GM21619 (cell line): ENCODE measurements around the gene ATP6AP2.
A peak's percentile ranks its signal among the peaks of the same experiment; 100 is the strongest.

Experiments used
- ATAC-seq: cut with Tn5 transposase; IDR thresholded peaks from one replicate; pipeline ENCODE4 v1.9.1; 2021; ENCODE audit not compliant: unreplicated experiment

The ATP6AP2 gene

DNA sequence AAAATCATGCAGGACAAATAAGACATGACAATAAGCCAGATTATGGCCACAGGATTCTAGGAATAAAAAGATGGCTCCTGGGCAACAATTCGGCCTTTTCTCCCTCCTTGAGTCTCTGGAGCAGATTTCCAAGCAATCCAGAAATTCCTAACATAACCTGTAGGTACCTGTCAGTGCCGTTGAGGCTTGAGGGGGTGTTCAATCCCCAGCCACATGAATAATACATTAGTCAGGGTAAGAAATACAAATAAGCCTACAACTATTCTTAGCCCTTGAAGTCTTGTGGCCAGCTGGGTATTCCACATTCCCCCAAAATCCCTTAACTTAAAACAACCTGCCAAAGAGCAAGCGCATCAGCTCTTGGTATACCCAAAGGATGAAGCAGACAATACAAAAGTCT lies 56.9 kb downstream of the ATP6AP2 start:
- no peak for ATAC-seq

DNA sequence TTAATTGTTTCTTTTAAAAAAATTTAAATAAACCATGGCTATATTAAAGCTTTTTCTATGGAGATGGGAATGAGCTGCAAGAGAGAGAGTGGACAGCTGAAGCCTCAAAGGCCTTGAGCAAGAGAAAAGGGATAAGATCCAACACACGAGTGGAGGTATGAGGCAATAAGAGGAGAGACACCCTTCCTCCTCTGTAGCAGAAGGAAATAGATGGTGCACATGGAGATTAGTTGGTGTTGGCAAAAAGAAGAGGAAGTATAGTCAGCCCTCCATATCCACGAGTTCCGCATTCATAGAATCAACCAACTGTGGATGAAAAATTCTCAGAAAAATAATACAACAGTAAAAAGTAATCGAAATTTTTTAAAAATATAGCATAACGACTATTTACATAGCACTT lies 63.4 kb downstream of the ATP6AP2 start:
- no peak for ATAC-seq

DNA sequence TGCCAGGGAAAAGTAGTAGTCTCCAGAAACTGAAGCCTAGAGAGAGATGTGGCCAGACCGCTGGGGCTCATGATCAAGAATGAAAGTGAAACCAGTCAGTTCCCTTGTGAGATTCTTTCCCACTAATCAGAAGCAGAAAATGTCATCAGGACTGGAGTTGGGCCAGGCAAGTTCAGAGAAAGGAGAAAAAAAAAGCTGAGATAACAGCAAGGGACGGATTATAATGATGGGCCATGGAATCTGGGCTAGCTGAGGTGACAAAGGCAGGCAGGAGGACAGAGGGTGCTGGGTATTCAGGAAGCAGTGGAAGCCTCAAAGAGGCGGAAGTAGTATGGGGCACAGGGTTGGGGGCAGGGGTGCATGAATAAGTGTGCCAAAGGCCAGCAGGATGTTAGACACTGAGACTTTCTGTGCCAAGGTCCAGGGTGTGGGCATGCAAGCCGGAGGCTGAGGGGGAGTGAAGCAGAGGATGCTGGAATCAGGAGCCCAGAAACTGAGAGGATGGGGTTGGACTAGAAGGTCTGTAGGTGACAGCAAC lies 64.1 kb downstream of the ATP6AP2 start:
- ATAC-seq: peak; percentile 33

DNA sequence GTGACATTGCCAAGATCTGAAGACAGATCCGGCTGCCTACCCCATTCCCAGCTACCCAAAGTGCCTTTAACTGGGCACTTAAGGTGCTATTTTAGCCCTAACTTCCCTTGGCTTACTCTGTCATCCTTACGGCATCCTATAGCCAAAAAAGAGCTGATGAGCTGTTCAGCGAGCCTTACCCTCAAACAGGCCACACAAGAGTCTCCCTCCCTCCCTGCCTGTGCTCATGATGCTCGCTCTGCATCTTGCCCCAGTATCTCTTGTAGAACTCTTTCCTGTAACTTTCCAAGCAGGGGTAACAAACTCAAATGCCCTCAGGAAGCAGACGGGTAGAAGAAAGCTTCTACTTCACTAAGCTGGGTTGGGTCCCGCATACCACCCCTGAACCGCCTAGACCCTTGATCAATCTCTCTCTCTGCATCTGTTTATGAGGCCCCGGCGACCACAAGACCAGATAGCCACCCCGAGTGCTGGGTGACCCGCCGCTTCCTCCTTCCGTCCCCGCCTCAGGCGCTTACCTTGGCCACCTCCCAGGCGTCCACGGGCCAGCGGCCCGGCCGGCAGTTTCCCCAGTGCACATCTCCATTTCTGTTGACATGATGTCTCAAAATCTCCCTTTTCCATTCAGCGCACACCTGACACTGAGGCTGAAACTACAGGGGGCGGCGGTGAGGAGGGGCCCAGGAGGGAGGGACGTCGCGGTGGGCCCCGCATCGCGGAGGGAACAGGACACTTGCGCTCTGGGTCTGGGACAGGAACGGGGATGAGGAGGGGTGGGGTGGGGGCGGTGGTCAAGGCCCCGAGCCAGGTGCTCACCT lies 65.9 kb downstream of the ATP6AP2 start:
- ATAC-seq: peak; percentile 25

DNA sequence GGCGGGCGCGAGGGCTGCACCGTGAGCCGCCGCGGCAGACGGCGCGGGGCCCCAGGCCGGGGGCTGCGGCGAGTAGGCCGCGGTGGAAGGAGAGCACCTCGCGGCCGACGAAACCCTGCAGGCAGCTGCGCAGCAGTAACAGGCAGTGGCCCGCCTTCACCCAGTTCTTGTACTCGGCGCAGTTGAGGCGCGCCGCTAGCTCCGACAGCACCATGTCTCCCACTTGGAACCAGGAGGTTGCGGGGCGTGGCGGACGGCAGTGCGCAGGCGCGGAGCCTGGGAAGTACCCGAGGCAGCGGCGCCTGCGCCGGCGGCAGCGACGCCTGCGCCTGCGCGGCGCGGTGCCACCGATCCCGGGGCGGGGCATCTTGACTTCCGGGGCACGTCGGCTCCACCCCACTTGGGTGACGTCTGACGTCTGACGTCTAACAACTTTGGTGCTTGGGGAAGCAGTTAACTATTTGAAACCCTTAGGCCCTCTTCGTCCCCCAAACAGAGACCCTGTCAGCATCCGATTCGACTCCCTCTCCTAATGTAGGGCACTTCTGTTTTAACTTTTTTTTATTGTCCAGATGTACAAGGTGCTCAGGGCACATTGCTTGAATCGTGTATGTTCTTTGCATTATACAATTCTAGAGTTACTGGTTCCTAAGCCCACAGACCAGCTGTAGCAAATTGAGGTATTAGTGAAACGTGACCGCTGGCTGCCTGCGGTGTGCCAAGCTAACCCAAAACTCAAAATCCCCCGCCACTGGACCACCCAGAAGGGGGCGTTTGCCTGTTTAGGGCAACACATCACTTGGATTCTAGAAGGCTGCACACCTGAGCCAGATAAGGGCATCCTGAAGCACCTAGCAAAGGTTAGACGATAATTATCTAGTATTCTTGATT lies 66.8 kb downstream of the ATP6AP2 start, which contains the start of gene CXorf38:
TSS of gene CXorf38 (minus strand) at position 255 of the 891 bp plus-strand sequence. CDS start at position 214, 41 bp downstream.
- ATAC-seq: peak; percentile 61

DNA sequence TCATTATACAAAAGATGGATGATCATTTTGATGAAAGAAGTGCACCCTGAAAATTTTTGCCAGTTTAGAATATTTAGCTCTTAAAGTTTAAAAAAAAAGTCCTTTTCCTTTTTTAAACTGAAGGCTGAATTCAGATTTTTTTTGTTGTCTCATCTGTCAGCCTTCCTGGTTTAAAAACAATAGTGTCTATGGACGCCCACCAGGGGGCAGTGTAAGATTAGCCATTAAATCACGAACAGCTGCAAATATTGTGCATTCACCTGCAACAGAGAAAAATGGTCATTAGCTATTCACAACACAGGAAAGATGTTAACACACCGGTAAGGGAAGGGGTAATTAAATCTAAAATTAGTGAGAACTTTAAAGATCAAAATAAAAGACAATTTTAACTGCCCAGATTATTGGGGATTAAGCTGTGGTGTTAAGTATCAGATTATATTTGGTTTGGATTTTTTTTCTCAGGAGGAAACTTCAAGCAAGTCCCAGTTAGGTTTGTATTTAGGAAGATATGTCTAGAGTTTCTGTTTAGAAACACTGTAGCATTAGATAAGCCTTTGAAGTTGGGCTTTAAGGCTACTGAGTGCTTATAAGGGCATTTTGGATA lies 71.0 kb downstream of the ATP6AP2 start:
- ATAC-seq: no peak

DNA sequence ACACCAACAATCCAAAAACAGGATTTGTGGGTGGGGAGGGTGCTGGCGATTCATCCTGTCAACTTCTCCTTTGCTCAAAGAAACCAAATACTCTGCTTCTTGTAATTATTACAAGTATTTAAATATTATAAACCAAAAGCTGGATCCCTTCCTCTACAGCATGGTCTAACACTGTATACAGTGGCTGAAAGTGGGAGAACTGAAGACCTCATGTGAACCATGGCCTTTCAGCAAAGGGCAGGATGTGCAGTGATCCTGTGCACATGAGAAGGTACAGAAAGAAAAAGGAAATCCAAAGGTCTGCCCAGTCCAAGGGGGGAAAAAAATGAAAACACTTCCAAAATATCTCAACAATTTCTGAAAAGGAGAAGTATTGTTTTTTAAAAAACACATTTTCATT lies 71.9 kb downstream of the ATP6AP2 start:
- ATAC-seq: no peak

DNA sequence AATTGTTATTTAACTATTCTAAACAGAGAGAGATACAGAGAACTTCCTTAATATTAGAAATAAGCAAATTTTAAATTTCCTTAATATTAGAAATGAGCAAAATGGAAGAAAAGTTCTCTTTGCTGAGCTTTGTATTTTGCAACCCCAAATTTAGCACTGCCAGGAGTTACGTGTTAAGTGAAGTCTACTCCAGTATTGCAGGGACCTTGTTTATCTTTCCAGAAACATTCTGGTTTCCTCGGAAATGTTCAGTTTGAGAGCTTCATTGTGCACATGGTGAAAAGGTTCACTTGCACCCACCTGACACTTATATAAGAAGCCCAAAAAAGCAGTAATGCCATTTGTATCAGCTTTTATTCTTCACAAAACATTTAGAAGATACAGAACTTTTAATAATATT lies 72.8 kb downstream of the ATP6AP2 start:
- ATAC-seq: no peak
